HG03103 (cell line): Measurements from ENCODE around the gene ZIC4.

ENCODE experiments used
- ATAC-seq: cut with Tn5 transposase; IDR thresholded peaks from one replicate; pipeline ENCODE4 v1.9.1; 2021; ENCODE audit warnings: low read depth; ENCODE audit not compliant: unreplicated experiment

The ZIC4 gene

GRCh38 chr3:147406028-147406931 is at the start of gene ZIC4:
TSS of gene ZIC4 (minus strand) at chr3:147406543. CDS start at chr3:147402797, 3,746 bp downstream.
- ATAC-seq = no peak

GRCh38 chr3:147449669-147450068 is 43.3 kb upstream of the ZIC4 start:
- ATAC-seq = no peak

- ATAC-seq = no peak
These were observed 40.9 kb upstream of the ZIC4 start for GRCh38 chr3:147447224-147447623.

GRCh38 chr3:147431751-147432150 is 25.4 kb upstream of the ZIC4 start:
- no peak for ATAC-seq

- no peak for ATAC-seq
These were observed 22.4 kb upstream of the ZIC4 start for GRCh38 chr3:147428754-147429153.

GRCh38 chr3:147428326-147428725 is 22.0 kb upstream of the ZIC4 start:
- no peak for ATAC-seq

- no peak for ATAC-seq
These were observed 21.4 kb upstream of the ZIC4 start for GRCh38 chr3:147427746-147428145.

- ATAC-seq = no peak
These were observed 20.6 kb upstream of the ZIC4 start for GRCh38 chr3:147426931-147427330.

GRCh38 chr3:147425388-147425850 is 19.1 kb upstream of the ZIC4 start:
- ATAC-seq = no peak

GRCh38 chr3:147424581-147425387 is 18.4 kb upstream of the ZIC4 start:
- ATAC-seq = no peak

- no peak for ATAC-seq
These were observed 17.6 kb upstream of the ZIC4 start for GRCh38 chr3:147423798-147424580.

GRCh38 chr3:147423537-147423797 is 17.1 kb upstream of the ZIC4 start:
- ATAC-seq = no peak

GRCh38 chr3:147422601-147423536 is 16.5 kb upstream of the ZIC4 start:
- no peak for ATAC-seq

- no peak for ATAC-seq
These were observed 15.9 kb upstream of the ZIC4 start for GRCh38 chr3:147422196-147422595.

GRCh38 chr3:147421184-147421912 is 15.0 kb upstream of the ZIC4 start:
- ATAC-seq = no peak

- ATAC-seq = no peak
These were observed 14.2 kb upstream of the ZIC4 start for GRCh38 chr3:147420353-147421183.

- no peak for ATAC-seq
These were observed 13.5 kb upstream of the ZIC4 start for GRCh38 chr3:147419781-147420224.
